ENCODE measurements around the gene DARS2. TPM values are rescaled to one million over a fixed set of nuclear protein-coding genes. Genes with fewer than 3 reads are reported as not detected.
A peak's percentile ranks its signal among the peaks of the same experiment; 100 is the strongest.

DARS2 gene
- total RNA-seq, 1 donor from 2014 or later = 56.0 TPM

- H3K27me3 ChIP-seq = no peaks in the 10 kb centered on the region
- H4K20me1 ChIP-seq (ENCODE audit: low read depth) = no peaks in the 10 kb centered on the region
- H3K27ac ChIP-seq = peak overlapping the region; percentile 86
- H3K9me3 Mint-ChIP-seq = no peaks in the 10 kb centered on the region
- DNase-seq (ENCODE audit: low spot score) = no peak
- peak overlapping the region; percentile 80 for H2AFZ ChIP-seq (replicated peaks)
- H3K36me3 Mint-ChIP-seq = peaks cover 10% of the 10 kb centered on the region
- peaks cover 17% of the 10 kb centered on the region for H3K4me1 ChIP-seq
- no peaks in the 10 kb centered on the region for H3K9me3 ChIP-seq (ENCODE audit: low read depth)
- peak overlapping the region; percentile 98 for H3K27ac Mint-ChIP-seq
- TF ChIP-seq CTCF (IDR thresholded peaks at IDR 0.05) = no peak
- TF ChIP-seq EZH2 (IDR thresholded peaks at IDR 0.05) = no peak
- no peak for TF ChIP-seq EZH2phosphoT487 (IDR thresholded peaks at IDR 0.05)
- peak overlapping the region; percentile 99 for H3K4me2 ChIP-seq
- peak overlapping the region; percentile 96 for H3K4me3 Mint-ChIP-seq
- peaks cover 7% of the 10 kb centered on the region for H3K27me3 Mint-ChIP-seq (ENCODE audit: insufficient read depth, low read depth)
- peak overlapping the region; percentile 87 for H3K4me3 ChIP-seq
- H3K36me3 ChIP-seq = peaks cover 16% of the 10 kb centered on the region
- H3K4me1 Mint-ChIP-seq = peaks cover 31% of the 10 kb centered on the region
- peaks cover 17% of the 10 kb centered on the region for H3F3A ChIP-seq (ENCODE audit: low read depth)
- peak overlapping the region; percentile 73 for H3K9ac ChIP-seq
- peaks cover 83% of the 10 kb centered on the region for H3K79me2 ChIP-seq (ENCODE audit: low read depth)
These were observed 625 bp upstream of the DARS2 start for GRCh38 chr1:173823781-173824314.

- H4K20me1 ChIP-seq (ENCODE audit: low read depth) = no peaks in the 10 kb centered on the region
- peaks cover 25% of the 10 kb centered on the region for H3K4me1 Mint-ChIP-seq
- H3K27me3 Mint-ChIP-seq (ENCODE audit: insufficient read depth, low read depth) = peaks cover 7% of the 10 kb centered on the region
- no peak overlapping the region for H3K4me3 Mint-ChIP-seq
- peaks cover 7% of the 10 kb centered on the region for H3K36me3 ChIP-seq
- no peak overlapping the region for H3K9ac ChIP-seq
- no peak for DNase-seq (ENCODE audit: low spot score)
- H2AFZ ChIP-seq (replicated peaks) = no peak overlapping the region
- H3K27ac Mint-ChIP-seq = peak overlapping the region; percentile 60
- no peaks in the 10 kb centered on the region for H3K9me3 ChIP-seq (ENCODE audit: low read depth)
- H3K9me3 Mint-ChIP-seq = no peaks in the 10 kb centered on the region
- H3K79me2 ChIP-seq (ENCODE audit: low read depth) = peaks cover 46% of the 10 kb centered on the region
- no peaks in the 10 kb centered on the region for H3K27me3 ChIP-seq
- no peak overlapping the region for H3K27ac ChIP-seq
- TF ChIP-seq EZH2 (IDR thresholded peaks at IDR 0.05) (no peak), EZH2phosphoT487 (IDR thresholded peaks at IDR 0.05) (no peak), CTCF (IDR thresholded peaks at IDR 0.05) (no peak)
- H3K36me3 Mint-ChIP-seq = peaks cover 10% of the 10 kb centered on the region
- peaks cover 13% of the 10 kb centered on the region for H3K4me1 ChIP-seq
- peak overlapping the region; percentile 26 for H3K4me2 ChIP-seq
- H3K4me3 ChIP-seq = no peak overlapping the region
- H3F3A ChIP-seq (ENCODE audit: low read depth) = peaks cover 17% of the 10 kb centered on the region
These were observed 3.1 kb downstream of the DARS2 start for GRCh38 chr1:173827611-173828010.

GRCh38 chr1:173832748-173833147, 8.3 kb downstream of the DARS2 start:
- no peaks in the 10 kb centered on the region for H3F3A ChIP-seq (ENCODE audit: low read depth)
- no peak overlapping the region for H3K27ac Mint-ChIP-seq
- no peak overlapping the region for H3K4me2 ChIP-seq
- H3K4me1 ChIP-seq = peaks cover 4% of the 10 kb centered on the region
- H3K27me3 ChIP-seq = no peaks in the 10 kb centered on the region
- peaks cover 16% of the 10 kb centered on the region for H3K36me3 Mint-ChIP-seq
- DNase-seq (ENCODE audit: low spot score) = no peak
- no peak for TF ChIP-seq EZH2phosphoT487 (IDR thresholded peaks at IDR 0.05)
- no peak for TF ChIP-seq CTCF (IDR thresholded peaks at IDR 0.05)
- TF ChIP-seq EZH2 (IDR thresholded peaks at IDR 0.05) = no peak
- peaks cover 20% of the 10 kb centered on the region for H3K36me3 ChIP-seq
- no peaks in the 10 kb centered on the region for H3K9me3 ChIP-seq (ENCODE audit: low read depth)
- H3K27ac ChIP-seq = no peak overlapping the region
- H4K20me1 ChIP-seq (ENCODE audit: low read depth) = no peaks in the 10 kb centered on the region
- H3K27me3 Mint-ChIP-seq (ENCODE audit: insufficient read depth, low read depth) = no peaks in the 10 kb centered on the region
- no peak overlapping the region for H3K4me3 ChIP-seq
- no peak overlapping the region for H2AFZ ChIP-seq (replicated peaks)
- H3K9ac ChIP-seq = no peak overlapping the region
- H3K4me1 Mint-ChIP-seq = peaks cover 3% of the 10 kb centered on the region
- no peaks in the 10 kb centered on the region for H3K9me3 Mint-ChIP-seq
- H3K4me3 Mint-ChIP-seq = no peak overlapping the region
- H3K79me2 ChIP-seq (ENCODE audit: low read depth) = peaks cover 6% of the 10 kb centered on the region

Measured in neural progenitor cell (in vitro differentiated cells).